ENCODE measurements around the gene TOM1L2.
"Not testable (repeated sequence)": the region's sequence is repeated elsewhere in the genome, so short reads cannot be mapped to it uniquely, and the experiment has no call there.

Gene TOM1L2

GRCh38 chr17:17818088-17818526 is 154.1 kb downstream of the TOM1L2 start:
- DNase-seq (ENCODE audit: low spot score): peak; percentile 69

GRCh38 chr17:17817552-17817947 is 154.7 kb downstream of the TOM1L2 start:
- no peak for DNase-seq (ENCODE audit: low spot score)

- no peak for DNase-seq (ENCODE audit: low spot score)
Measured at GRCh38 chr17:17816831-17817551, 155.2 kb downstream of the TOM1L2 start.

- no peak for DNase-seq (ENCODE audit: low spot score)
Measured at GRCh38 chr17:17816240-17816814, 155.9 kb downstream of the TOM1L2 start.

- DNase-seq (ENCODE audit: low spot score): no peak
Measured at GRCh38 chr17:17815436-17816200, 156.6 kb downstream of the TOM1L2 start.

GRCh38 chr17:17815062-17815406 is 157.2 kb downstream of the TOM1L2 start:
- no peak for DNase-seq (ENCODE audit: low spot score)

GRCh38 chr17:17814162-17815061 is 157.8 kb downstream of the TOM1L2 start:
- no peak for DNase-seq (ENCODE audit: low spot score)

- no peak for DNase-seq (ENCODE audit: low spot score)
Measured at GRCh38 chr17:17813725-17814095, 158.5 kb downstream of the TOM1L2 start.

GRCh38 chr17:17813055-17813724 is 159.0 kb downstream of the TOM1L2 start:
- no peak for DNase-seq (ENCODE audit: low spot score)

- peak; percentile 91 for DNase-seq (ENCODE audit: low spot score)
Measured at GRCh38 chr17:17812211-17813054, 159.8 kb downstream of the TOM1L2 start.

- DNase-seq (ENCODE audit: low spot score): no peak
Measured at GRCh38 chr17:17811381-17812210, 160.6 kb downstream of the TOM1L2 start.

- no peak for DNase-seq (ENCODE audit: low spot score)
Measured at GRCh38 chr17:17810895-17811248, 161.3 kb downstream of the TOM1L2 start.

- peak; percentile 77 for DNase-seq (ENCODE audit: low spot score)
Measured at GRCh38 chr17:17810084-17810894, 161.9 kb downstream of the TOM1L2 start.

GRCh38 chr17:17809531-17810083 is 162.6 kb downstream of the TOM1L2 start:
- no peak for DNase-seq (ENCODE audit: low spot score)

GRCh38 chr17:17808706-17809432 is 163.3 kb downstream of the TOM1L2 start:
- DNase-seq (ENCODE audit: low spot score): no peak

- DNase-seq (ENCODE audit: low spot score): not testable (repeated sequence)
Measured at GRCh38 chr17:17808200-17808599, 164.0 kb downstream of the TOM1L2 start.

- no peak for DNase-seq (ENCODE audit: low spot score)
Measured at GRCh38 chr17:17807440-17807839, 164.8 kb downstream of the TOM1L2 start.

All from AG08396 (cell line).